HFFc6 (cell line): ENCODE data around the gene MLC1. TPM values are rescaled to one million over a fixed set of nuclear protein-coding genes. Genes with fewer than 3 reads are reported as not detected.

Experiments used
- DNase-seq: peaks from one replicate; pipeline ENCODE4 v3.0.0-alpha.2; 2018
- H3K27ac Mint-ChIP-seq: 2 replicates; pipeline ENCODE4 v1.8.0; 2020; ENCODE audit warnings: mild to moderate bottlenecking, mixed read lengths
- H3K27me3 Mint-ChIP-seq: 2 replicates; pipeline ENCODE4 v1.8.0; 2021; ENCODE audit warnings: mild to moderate bottlenecking, moderate library complexity, mixed read lengths; ENCODE audit not compliant: insufficient read depth
- H3K36me3 Mint-ChIP-seq: 2 replicates; pipeline ENCODE4 v1.8.0; 2021; ENCODE audit warnings: low read depth, mixed read lengths
- H3K4me1 Mint-ChIP-seq: 2 replicates; pipeline ENCODE4 v1.8.0; 2020; ENCODE audit warnings: low read depth, mixed read lengths
- H3K4me3 Mint-ChIP-seq: 2 replicates; pipeline ENCODE4 v1.8.0; 2020; ENCODE audit warnings: mild to moderate bottlenecking, moderate library complexity, mixed read lengths
- H3K9me3 Mint-ChIP-seq: 2 replicates; pipeline ENCODE4 v1.8.0; 2020; ENCODE audit warnings: mild to moderate bottlenecking, mixed read lengths
- CTCF ChIP-seq: fragments of 200-600 bp; sonication (generic); IDR thresholded peaks from 2 replicates; pipeline ENCODE4 v1.5.0; 2021; ENCODE audit warnings: antibody characterized with exemption, mild to moderate bottlenecking
- total RNA-seq, 6 experiments: library from RNA; stranded (reverse); fragmentation: NEBNext Ultra II Directional; extraction: Animal tissue kit (Norgen Biotek cat#: 25700); gene quantifications; 2 replicates in 1 of 6; 3 replicates in 5 of 6; pipeline ENCODE4 v1.2.3, GENCODE V29; 2021

Gene MLC1
- total RNA-seq, 6 experiments from 2014 or later = not detected

GRCh38 chr22:50011447-50012210, 73.6 kb downstream of the MLC1 start:
- H3K4me3 Mint-ChIP-seq = no peak overlapping the region
- no peak for TF ChIP-seq CTCF

GRCh38 chr22:50010676-50011446, 74.4 kb downstream of the MLC1 start:
- Mint-ChIP-seq H3K36me3 (no peaks in the 10 kb centered on the region), H3K27ac (no peak overlapping the region), H3K4me3 (no peak overlapping the region), H3K27me3 (peaks cover 14% of the 10 kb centered on the region), H3K4me1 (no peaks in the 10 kb centered on the region), H3K9me3 (no peaks in the 10 kb centered on the region)
- no peak for TF ChIP-seq CTCF
- DNase-seq = no peak

More at GRCh38 chr22:50011447-50012210, 73.6 kb downstream of the MLC1 start:
- no peak overlapping the region for H3K27ac Mint-ChIP-seq
- no peaks in the 10 kb centered on the region for H3K4me1 Mint-ChIP-seq
- H3K36me3 Mint-ChIP-seq = no peaks in the 10 kb centered on the region
- DNase-seq = no peak
- H3K27me3 Mint-ChIP-seq = peaks cover 18% of the 10 kb centered on the region
- no peaks in the 10 kb centered on the region for H3K9me3 Mint-ChIP-seq

- H3K9me3 Mint-ChIP-seq = no peaks in the 10 kb centered on the region
- H3K27me3 Mint-ChIP-seq = peaks cover 14% of the 10 kb centered on the region
- no peak overlapping the region for H3K27ac Mint-ChIP-seq
- no peak for DNase-seq
- H3K36me3 Mint-ChIP-seq = no peaks in the 10 kb centered on the region
- no peak for TF ChIP-seq CTCF
- no peak overlapping the region for H3K4me3 Mint-ChIP-seq
- H3K4me1 Mint-ChIP-seq = no peaks in the 10 kb centered on the region
These were observed 75.2 kb downstream of the MLC1 start for GRCh38 chr22:50009765-50010675.

Other genes with a start within 250 kb of the MLC1 start
- 10 to 100 TPM in 1 of 6 experiments, 1 to 10 TPM in 5; 7.9 to 10.9 (median 9.0) TPM for gene ZBED4, start 231.6 kb downstream of the MLC1 start, total RNA-seq
- 10 to 100 TPM; 17.2 to 25.1 (median 20.2) TPM for gene ALG12, start 167.0 kb downstream of the MLC1 start, total RNA-seq
- 10 to 100 TPM; 67.9 to 86.8 (median 78.5) TPM for gene CRELD2, start 166.8 kb downstream of the MLC1 start, total RNA-seq
- 10 to 100 TPM; 14.8 to 18.8 (median 17.4) TPM for gene PIM3, start 124.7 kb downstream of the MLC1 start, total RNA-seq
- not detected for gene IL17REL, start 72.7 kb downstream of the MLC1 start, total RNA-seq
- gene TTLL8, start 27.1 kb downstream of the MLC1 start, total RNA-seq = not detected
- gene MOV10L1, start 4.6 kb upstream of the MLC1 start, total RNA-seq = 1 to 10 TPM in 1 of 6 experiments, under 1 TPM in 5; 0.09 to 1.3 (median 0.26) TPM
- gene PANX2, start 85.3 kb upstream of the MLC1 start, total RNA-seq = 1 to 10 TPM; 1.2 to 2.3 (median 1.3) TPM
- 10 to 100 TPM; 25.0 to 36.0 (median 27.6) TPM for gene TRABD, start 100.5 kb upstream of the MLC1 start, total RNA-seq
- gene SELENOO, start 115.6 kb upstream of the MLC1 start, total RNA-seq = 10 to 100 TPM; 14.4 to 18.0 (median 16.0) TPM
- gene TUBGCP6, start 159.6 kb upstream of the MLC1 start, total RNA-seq = 10 to 100 TPM; 20.1 to 26.8 (median 21.7) TPM
- gene HDAC10, start 165.8 kb upstream of the MLC1 start, total RNA-seq = 10 to 100 TPM; 24.2 to 30.9 (median 28.9) TPM
- 10 to 100 TPM; 31.4 to 39.5 (median 34.1) TPM for gene MAPK12, start 176.3 kb upstream of the MLC1 start, total RNA-seq
- gene MAPK11, start 185.0 kb upstream of the MLC1 start, total RNA-seq = 10 to 100 TPM in 1 of 6 experiments, 1 to 10 TPM in 5; 6.0 to 10.2 (median 7.8) TPM
- 100 to 1,000 TPM; 280 to 370 (median 291) TPM for gene PLXNB2, start 222.2 kb upstream of the MLC1 start, total RNA-seq
- gene DENND6B, start 241.6 kb upstream of the MLC1 start, total RNA-seq = 1 to 10 TPM; 1.4 to 2.5 (median 1.9) TPM